KOPT-K1 (cell line): Measurements from ENCODE around the gene DCXR.
"Not testable (repeated sequence)": the region's sequence is repeated elsewhere in the genome, so short reads cannot be mapped to it uniquely, and the experiment has no call there.

Experiments used
- H3K27ac ChIP-seq: fragments of 200-600 bp; sonication (generic); 2 replicates; pipeline ENCODE4 v1.5.1; 2016; ENCODE audit warnings: antibody characterized with exemption, mild to moderate bottlenecking, low read depth, low read length; ENCODE audit not compliant: poor library complexity, severe bottlenecking
- H3K36me3 ChIP-seq: fragments of 200-600 bp; sonication (generic); 2 replicates; pipeline ENCODE4 v1.5.1; 2017; ENCODE audit warnings: antibody characterized with exemption, mild to moderate bottlenecking, low read length, moderate library complexity; ENCODE audit not compliant: insufficient read depth
- H3K9me3 ChIP-seq: fragments of 200-600 bp; sonication (generic); 2 replicates; pipeline ENCODE4 v1.5.1; 2017; ENCODE audit warnings: antibody characterized with exemption, low read length, mild to moderate bottlenecking; ENCODE audit not compliant: insufficient read depth, poor library complexity, severe bottlenecking

DCXR gene

DNA sequence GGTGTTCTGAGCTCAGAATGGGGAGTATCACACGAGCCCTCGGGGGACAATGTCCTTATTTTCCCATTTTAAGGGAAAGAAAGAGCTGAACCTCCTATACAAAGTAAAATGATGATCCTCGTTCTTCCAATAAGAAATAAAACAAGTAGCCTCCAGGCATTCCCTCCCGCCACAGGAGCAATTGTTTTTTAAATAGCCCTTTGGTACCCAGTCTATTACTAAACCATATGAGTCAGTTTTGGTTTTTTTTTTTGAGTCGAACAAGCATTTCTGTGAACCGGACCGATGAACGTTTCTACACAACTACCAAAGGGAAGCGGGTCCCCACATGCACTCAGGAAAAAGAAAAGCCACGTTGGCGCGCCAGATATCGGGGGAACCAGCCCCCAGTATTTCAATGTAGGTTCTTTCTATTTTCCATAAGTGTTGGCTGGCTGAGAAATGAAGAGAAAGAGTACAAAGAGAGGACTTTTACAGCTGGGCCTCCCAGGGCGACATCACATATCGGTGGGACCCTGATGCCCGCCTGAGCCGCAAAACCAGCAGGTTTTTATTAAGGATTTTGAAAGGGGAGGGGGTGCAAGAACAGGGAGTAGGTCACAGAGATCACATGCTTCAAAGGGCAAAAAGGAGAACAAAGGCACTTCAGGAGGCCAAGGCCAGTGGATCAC lies 3.8 kb upstream of the DCXR start:
- Histone ChIP-seq H3K27ac (no peak overlapping the region), H3K36me3 (no peaks in the 10 kb centered on the region), H3K9me3 (no peaks in the 10 kb centered on the region)

- H3K9me3 ChIP-seq, result no peaks in the 10 kb centered on the region
- no peak overlapping the region for H3K27ac ChIP-seq
- H3K36me3 ChIP-seq, result no peaks in the 10 kb centered on the region; the same call in 1 of the 2 replicates
Observed at GRCh38 chr17:82039695-82040299, 2.3 kb upstream of the DCXR start.

DNA sequence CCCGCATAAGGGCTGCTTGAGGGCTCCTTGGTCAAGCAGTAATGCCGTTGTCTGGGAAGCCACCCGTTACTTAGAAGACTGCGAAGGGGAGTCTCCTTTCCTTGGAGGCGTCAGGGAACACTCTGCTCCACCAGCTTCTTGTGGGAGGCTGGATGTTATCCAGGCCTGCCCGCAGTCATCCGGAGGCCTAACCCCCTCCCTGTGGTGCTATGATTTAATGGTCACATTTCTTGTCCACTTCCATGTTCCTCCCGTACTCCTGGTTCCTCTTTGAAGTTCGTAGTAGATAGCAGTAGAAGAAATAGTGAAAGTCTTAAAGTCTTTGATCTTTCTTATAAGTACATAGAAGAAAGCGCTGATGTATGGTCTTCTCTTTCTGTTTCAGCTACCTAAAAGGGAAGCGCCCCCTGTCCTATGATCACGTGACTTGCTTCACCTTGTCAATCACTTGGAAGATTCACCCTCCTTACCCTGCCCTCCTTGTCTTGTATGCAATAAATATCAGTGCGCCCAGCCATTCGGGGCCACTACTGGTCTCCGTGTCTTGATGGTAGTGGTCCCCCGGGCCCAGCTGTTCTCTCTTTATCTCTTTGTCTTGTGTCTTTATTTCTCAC lies 1.4 kb upstream of the DCXR start:
- not testable (repeated sequence) for H3K36me3 ChIP-seq, H3K9me3 ChIP-seq

DNA sequence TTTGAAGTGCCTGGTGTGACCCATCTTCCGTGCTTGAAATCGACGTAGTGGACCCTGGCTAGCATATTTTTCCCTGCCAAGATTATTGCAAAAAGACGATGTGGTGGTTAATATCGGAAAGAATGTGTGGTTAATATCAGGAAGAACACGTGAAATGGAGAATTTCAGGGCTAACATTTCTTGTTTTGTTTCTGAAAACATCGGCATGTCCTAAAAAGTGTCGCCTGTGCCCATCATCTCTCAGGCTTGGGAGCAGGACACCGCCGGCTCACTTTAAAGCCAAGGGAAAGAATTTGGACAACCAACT lies 345 bp upstream of the DCXR start:
- Histone ChIP-seq H3K9me3 (no peaks in the 10 kb centered on the region), H3K27ac (peak overlapping the region; percentile 65)

More for the DNA sequence above, 1.4 kb upstream of the DCXR start:
- H3K27ac ChIP-seq, result not testable (repeated sequence)

DNA sequence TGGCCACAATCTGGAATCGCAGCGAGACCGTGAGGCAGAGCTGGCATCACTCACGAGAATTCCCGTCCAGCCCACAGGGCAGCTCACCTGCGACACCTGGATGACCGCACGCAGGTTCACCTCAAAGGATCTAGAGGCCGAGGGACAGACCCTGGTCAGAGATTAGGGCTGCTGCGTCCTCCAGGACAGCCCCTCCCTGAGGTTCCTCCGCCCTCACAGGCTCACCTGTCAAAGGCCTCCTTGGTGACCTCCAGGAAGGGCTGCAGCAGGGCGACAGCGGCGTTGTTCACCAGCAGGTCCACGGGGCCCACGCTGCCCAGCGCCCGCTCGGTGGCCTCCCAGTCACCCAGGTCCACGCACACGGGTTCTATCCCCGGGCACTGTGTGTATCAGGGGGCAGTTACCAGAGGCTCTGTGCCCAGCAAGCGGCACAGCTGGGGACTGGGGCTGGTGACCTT lies 834 bp downstream of the DCXR start:
- H3K27ac ChIP-seq, result peak overlapping the region; percentile 65
- no peaks in the 10 kb centered on the region for H3K9me3 ChIP-seq
- no peaks in the 10 kb centered on the region; the same call in 1 of the 2 replicates for H3K36me3 ChIP-seq

More for the DNA sequence above, 345 bp upstream of the DCXR start:
- no peaks in the 10 kb centered on the region; the same call in 1 of the 2 replicates for H3K36me3 ChIP-seq

DNA sequence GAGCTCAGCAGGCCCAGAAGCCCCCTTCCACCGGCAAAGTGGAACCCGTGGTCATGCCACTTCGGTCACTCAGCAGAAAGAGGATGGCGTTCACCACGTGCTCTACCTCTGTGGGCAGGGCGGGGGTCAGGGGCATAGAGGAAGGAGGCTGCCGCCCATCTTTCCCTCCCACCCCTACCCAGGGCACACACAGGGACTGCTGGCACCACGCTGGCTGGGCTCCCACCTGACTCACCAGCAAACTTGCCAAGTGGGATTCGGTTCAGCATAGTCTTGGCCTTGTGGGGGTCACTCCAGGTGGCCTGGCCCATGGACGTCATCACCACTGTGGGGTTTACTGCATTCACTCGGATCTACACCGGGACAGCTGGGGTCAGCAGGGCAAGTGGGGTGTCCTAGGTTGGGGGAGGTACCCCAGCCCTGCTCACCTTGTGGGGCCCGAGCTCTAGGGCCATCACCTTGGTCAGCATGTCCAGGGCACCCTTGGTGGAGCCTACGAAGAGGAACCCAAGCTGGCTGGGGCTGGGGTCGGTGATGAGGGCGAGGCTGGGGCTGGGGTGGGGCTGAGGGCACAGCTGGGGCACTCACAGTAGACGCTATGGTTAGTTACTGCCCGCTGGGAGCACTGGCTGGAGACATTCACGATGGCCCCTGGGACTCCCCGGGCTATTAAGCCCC lies 1.4 kb downstream of the DCXR start:
- Histone ChIP-seq H3K27ac (no peak overlapping the region), H3K36me3 (no peaks in the 10 kb centered on the region; the same call in 1 of the 2 replicates), H3K9me3 (no peaks in the 10 kb centered on the region)

- Histone ChIP-seq H3K27ac (no peak overlapping the region), H3K36me3 (no peaks in the 10 kb centered on the region; the same call in 1 of the 2 replicates), H3K9me3 (no peaks in the 10 kb centered on the region)
Observed at GRCh38 chr17:82035488-82035887, 2.0 kb downstream of the DCXR start.

DNA sequence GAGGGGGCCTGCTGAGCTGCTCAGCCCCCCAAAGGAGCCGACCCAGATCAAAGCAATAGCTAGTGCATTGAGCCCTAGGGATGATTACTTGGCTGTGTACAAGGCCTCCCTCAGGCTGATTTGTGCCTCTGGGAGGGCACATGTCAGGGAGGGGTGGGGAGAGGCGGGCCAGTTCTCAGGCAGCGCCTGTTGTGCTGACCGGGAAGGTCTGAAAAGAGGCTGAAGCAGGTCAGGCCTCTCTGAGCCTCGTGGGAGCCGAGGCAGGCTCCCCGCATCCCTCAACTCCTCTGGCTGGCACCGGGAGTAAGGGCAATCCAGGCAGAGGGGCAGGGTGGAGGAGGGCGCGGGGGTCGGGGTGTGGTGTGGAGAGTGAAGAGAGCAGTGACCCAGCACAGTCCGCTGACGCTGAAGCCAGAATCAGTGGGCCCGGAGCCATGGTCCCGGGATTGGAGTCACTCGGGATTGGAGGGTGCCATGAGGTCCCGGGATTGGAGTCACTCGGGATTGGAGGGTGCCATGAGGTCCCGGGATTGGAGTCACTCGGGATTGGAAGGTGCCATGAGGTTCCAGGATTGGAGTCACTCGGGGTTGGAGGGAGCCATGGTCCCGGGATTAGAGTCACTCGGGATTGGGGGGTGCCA lies 3.0 kb downstream of the DCXR start:
- H3K9me3 ChIP-seq, result no peaks in the 10 kb centered on the region
- H3K36me3 ChIP-seq, result peaks cover 8% of the 10 kb centered on the region; the same call in 1 of the 2 replicates
- no peak overlapping the region for H3K27ac ChIP-seq

DNA sequence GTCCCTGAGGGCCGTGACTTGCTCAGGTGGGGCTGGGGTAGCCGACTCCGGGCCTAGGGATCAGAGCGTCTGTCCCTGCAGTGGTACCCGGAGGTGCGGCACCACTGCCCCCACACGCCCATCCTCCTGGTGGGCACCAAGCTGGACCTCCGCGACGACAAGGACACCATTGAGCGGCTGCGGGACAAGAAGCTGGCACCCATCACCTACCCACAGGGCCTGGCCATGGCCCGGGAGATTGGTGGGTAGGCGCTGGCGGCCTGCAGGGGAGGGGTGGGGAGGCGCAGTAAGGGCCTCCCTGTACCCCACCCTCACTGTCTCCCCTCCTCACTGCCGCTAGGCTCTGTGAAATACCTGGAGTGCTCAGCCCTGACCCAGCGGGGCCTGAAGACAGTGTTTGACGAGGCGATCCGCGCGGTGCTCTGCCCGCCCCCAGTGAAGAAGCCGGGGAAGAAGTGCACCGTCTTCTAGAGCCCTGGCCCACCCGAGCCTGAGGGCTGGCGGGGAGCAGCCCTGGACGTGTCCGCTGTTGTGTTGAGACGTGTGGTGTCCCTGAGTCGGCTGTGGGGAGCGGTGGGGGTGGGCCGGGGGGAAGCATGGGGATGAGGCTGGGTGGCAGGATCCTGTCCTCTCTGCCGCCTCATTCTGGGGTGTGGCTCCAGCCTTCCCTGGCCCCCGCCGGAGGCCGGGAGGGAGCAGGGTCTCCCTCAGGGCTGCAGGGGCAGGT lies 4.0 kb downstream of the DCXR start:
- H3K27ac ChIP-seq, result no peak overlapping the region
- peaks cover 17% of the 10 kb centered on the region; the same call in 1 of the 2 replicates for H3K36me3 ChIP-seq
- H3K9me3 ChIP-seq, result no peaks in the 10 kb centered on the region

DNA sequence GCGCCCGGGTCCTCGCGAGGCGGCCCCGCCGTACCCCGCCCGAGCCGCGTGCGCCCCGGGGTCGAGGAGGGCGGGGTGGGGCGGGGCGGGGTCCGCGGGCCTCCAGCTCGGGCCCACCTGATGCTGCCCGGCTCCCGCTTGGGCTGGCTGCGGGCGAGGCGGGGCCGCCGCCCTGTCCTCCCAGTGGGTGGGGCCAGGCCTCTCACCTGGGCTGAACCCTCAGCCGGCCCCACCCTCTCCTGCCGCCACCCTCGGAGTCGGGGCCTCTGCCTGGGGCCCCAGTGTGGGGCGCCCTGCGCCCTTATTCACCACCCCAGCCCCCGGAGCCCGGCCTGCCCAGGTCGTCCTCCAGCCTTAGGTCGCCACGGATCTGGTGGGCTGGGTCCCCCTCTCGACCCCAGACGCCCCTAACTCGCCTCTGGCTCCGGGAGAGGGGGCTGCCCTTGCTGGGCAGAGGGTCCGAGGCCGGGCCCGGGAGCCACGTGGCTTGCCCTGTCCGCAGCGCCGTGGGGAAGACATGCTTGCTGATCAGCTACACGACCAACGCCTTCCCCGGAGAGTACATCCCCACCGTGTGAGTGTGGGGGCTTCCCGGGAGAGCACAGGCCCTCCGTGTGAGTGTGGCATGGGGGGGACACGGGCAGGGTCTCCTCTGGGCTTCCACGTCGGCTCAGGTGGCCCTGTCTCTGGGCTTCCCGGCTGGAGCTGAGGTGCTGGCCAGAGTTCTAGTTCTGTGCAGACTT lies 5.4 kb downstream of the DCXR start:
- Histone ChIP-seq H3K36me3 (peaks cover 31% of the 10 kb centered on the region; the same call in 1 of the 2 replicates), H3K9me3 (no peaks in the 10 kb centered on the region), H3K27ac (no peak overlapping the region)

GRCh38 chr17:82031303-82031884 lies 6.1 kb downstream of the DCXR start, which contains the start of gene RAC3:
TSS of gene RAC3 (plus strand) at chr17:82031678. CDS start at chr17:82031762, 84 bp downstream.
- Histone ChIP-seq H3K27ac (peak within 1 kb of the TSS; percentile 34), H3K36me3 (peaks cover 34% of the 10 kb centered on the region; the same call in 1 of the 2 replicates), H3K9me3 (no peaks in the 10 kb centered on the region)

DNA sequence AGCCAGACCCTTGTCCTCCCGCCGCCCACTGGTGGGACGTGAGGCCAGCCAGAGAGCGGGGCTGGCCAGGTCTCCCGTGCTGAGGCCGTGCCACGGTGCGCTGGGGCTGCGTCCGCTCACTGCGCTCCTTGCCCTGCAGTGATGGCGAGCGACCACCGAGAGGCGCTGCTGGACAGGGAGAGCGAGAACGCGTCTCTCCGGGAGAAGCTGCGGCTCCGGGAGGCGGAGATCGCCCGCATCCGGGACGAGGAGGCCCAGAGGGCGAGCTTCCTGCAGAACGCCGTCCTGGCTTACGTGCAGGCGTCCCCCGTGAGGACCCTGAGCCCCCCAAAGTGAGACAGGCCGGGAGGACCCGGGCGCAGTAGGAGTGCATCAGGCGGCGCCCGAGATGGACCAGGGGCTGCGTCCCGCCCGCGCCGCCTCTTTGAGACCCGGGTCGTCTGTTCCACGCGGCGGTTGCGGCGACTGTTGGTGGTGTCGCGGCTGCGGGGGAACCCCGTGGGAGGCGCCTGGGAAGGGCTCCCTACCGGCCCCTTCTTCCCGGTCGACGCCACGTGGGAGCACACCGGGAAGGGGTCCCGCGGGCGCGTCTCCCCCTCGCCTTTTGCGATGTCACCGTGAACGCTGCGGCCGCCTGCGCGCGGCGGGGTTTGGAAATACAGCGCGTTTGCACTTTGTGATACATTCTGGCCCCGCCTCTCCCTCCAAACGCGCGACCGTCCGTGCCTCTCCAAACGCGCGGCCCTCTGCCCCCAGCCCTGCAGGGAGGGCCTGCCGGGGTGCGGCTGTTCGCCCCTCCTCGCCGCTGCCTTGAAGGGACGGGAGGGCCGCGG lies 6.8 kb downstream of the DCXR start:
- H3K36me3 ChIP-seq, result peaks cover 34% of the 10 kb centered on the region; the same call in 1 of the 2 replicates
- peak overlapping the region; percentile 34 for H3K27ac ChIP-seq
- H3K9me3 ChIP-seq, result no peaks in the 10 kb centered on the region
